ENCODE data around the gene ZMYM4.
"Not testable (repeated sequence)": the region's sequence is repeated elsewhere in the genome, so short reads cannot be mapped to it uniquely, and the experiment has no call there.

DNA sequence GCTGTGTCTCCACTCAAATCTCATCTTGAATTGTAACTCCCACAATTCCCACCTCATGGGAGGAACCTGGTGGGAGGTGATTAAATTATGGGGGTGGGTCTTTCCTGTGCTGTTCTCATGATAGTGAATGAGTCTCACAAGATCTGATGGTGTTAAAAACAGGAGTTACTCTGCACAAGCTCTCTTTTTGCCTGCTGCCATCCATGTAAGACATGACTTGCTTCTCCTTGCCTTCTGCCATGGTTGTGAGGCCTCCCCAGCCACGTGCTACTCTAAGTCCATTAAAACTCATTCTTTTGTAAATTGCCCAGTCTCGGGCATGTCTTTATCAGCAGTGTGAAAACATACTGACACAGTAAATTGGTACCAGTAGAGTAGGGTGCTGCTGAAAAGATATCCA, 195.2 kb downstream of the ZMYM4 start:
- TF ChIP-seq POLR2A (IDR thresholded peaks at IDR 0.05): not testable (repeated sequence)
- TF ChIP-seq, protein P1, sequence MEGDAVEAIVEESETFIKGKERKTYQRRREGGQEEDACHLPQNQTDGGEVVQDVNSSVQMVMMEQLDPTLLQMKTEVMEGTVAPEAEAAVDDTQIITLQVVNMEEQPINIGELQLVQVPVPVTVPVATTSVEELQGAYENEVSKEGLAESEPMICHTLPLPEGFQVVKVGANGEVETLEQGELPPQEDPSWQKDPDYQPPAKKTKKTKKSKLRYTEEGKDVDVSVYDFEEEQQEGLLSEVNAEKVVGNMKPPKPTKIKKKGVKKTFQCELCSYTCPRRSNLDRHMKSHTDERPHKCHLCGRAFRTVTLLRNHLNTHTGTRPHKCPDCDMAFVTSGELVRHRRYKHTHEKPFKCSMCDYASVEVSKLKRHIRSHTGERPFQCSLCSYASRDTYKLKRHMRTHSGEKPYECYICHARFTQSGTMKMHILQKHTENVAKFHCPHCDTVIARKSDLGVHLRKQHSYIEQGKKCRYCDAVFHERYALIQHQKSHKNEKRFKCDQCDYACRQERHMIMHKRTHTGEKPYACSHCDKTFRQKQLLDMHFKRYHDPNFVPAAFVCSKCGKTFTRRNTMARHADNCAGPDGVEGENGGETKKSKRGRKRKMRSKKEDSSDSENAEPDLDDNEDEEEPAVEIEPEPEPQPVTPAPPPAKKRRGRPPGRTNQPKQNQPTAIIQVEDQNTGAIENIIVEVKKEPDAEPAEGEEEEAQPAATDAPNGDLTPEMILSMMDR (IDR thresholded peaks at IDR 0.05): not testable (repeated sequence)

Measured in adrenal gland (tissue), 5 donors.